GM19239 (cell line): ENCODE measurements around the gene ATP8A2.
"Not testable (repeated sequence)": the region's sequence is repeated elsewhere in the genome, so short reads cannot be mapped to it uniquely, and the experiment has no call there.

Experiments used
- DNase-seq: peaks from one replicate; pipeline ENCODE4 v3.0.0; 2011; ENCODE audit warnings: low spot score; ENCODE audit not compliant: insufficient read length
- FAIRE-seq: peaks from 2 replicates; lab custom pipeline; 2011; peaks lifted over from hg19 to GRCh38; lab: Jason Lieb, UNC

Gene ATP8A2

GRCh38 chr13:25518441-25518840, 146.7 kb downstream of the ATP8A2 start:
- no peak for FAIRE-seq

GRCh38 chr13:25525884-25526283, 154.1 kb downstream of the ATP8A2 start:
- no peak for FAIRE-seq
- no peak for DNase-seq

More at GRCh38 chr13:25518441-25518840, 146.7 kb downstream of the ATP8A2 start:
- DNase-seq: no peak

- DNase-seq (no peak), FAIRE-seq (no peak)
Observed at GRCh38 chr13:25528266-25528665, 156.5 kb downstream of the ATP8A2 start.

GRCh38 chr13:25529425-25529824, 157.7 kb downstream of the ATP8A2 start:
- no peak for FAIRE-seq
- DNase-seq: no peak

- DNase-seq (no peak), FAIRE-seq (no peak)
Observed at GRCh38 chr13:25538276-25538675, 166.5 kb downstream of the ATP8A2 start.

- DNase-seq: no peak
- FAIRE-seq: no peak
Observed at GRCh38 chr13:25541434-25542123, 169.8 kb downstream of the ATP8A2 start.

GRCh38 chr13:25548991-25549390, 177.2 kb downstream of the ATP8A2 start:
- DNase-seq, FAIRE-seq: not testable (repeated sequence)

GRCh38 chr13:25561812-25562211, 190.0 kb downstream of the ATP8A2 start:
- FAIRE-seq: no peak

GRCh38 chr13:25570185-25570584, 198.4 kb downstream of the ATP8A2 start:
- no peak for DNase-seq
- FAIRE-seq: no peak

More at GRCh38 chr13:25561812-25562211, 190.0 kb downstream of the ATP8A2 start:
- no peak for DNase-seq

GRCh38 chr13:25571237-25571636, 199.5 kb downstream of the ATP8A2 start:
- no peak for FAIRE-seq
- DNase-seq: no peak

GRCh38 chr13:25572171-25572570, 200.4 kb downstream of the ATP8A2 start:
- not testable (repeated sequence) for FAIRE-seq

GRCh38 chr13:25574437-25575411, 202.9 kb downstream of the ATP8A2 start:
- FAIRE-seq (no peak), DNase-seq (peak; percentile 25)

More at GRCh38 chr13:25572171-25572570, 200.4 kb downstream of the ATP8A2 start:
- not testable (repeated sequence) for DNase-seq

- FAIRE-seq (no peak), DNase-seq (no peak)
Observed at GRCh38 chr13:25575562-25575961, 203.8 kb downstream of the ATP8A2 start.

GRCh38 chr13:25578526-25578925, 206.8 kb downstream of the ATP8A2 start:
- DNase-seq (no peak), FAIRE-seq (no peak)

GRCh38 chr13:25579221-25579620, 207.4 kb downstream of the ATP8A2 start:
- DNase-seq (no peak), FAIRE-seq (no peak)

GRCh38 chr13:25581351-25581750, 209.6 kb downstream of the ATP8A2 start:
- DNase-seq (no peak), FAIRE-seq (no peak)

GRCh38 chr13:25584087-25584486, 212.3 kb downstream of the ATP8A2 start:
- DNase-seq (no peak), FAIRE-seq (no peak)

GRCh38 chr13:25585000-25585399, 213.2 kb downstream of the ATP8A2 start:
- FAIRE-seq: no peak
- no peak for DNase-seq

GRCh38 chr13:25587326-25587980, 215.7 kb downstream of the ATP8A2 start:
- no peak for DNase-seq

GRCh38 chr13:25588336-25589060, 216.7 kb downstream of the ATP8A2 start:
- DNase-seq (no peak), FAIRE-seq (no peak)

More at GRCh38 chr13:25587326-25587980, 215.7 kb downstream of the ATP8A2 start:
- FAIRE-seq: no peak
